Measurements from ENCODE around the gene BRD4.

BRD4 gene

GRCh38 chr19:15248106-15248505 is 84.2 kb downstream of the BRD4 start:
- TF ChIP-seq, protein P1, sequence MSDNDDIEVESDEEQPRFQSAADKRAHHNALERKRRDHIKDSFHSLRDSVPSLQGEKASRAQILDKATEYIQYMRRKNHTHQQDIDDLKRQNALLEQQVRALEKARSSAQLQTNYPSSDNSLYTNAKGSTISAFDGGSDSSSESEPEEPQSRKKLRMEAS (IDR thresholded peaks at IDR 0.05), result no peak
- TF ChIP-seq EGR1 (IDR thresholded peaks at IDR 0.05) (no peak), REST (IDR thresholded peaks at IDR 0.05; ENCODE audit: low read depth) (no peak), ZBTB7A (IDR thresholded peaks at IDR 0.05; ENCODE audit: low read depth) (no peak), NFIC (IDR thresholded peaks at IDR 0.05) (no peak), TCF12 (IDR thresholded peaks at IDR 0.05; ENCODE audit: low read depth) (no peak), CEBPB (IDR thresholded peaks at IDR 0.05) (no peak), CREB1 (IDR thresholded peaks at IDR 0.05; ENCODE audit: low read depth) (no peak), FOXM1 (IDR thresholded peaks at IDR 0.05; ENCODE audit: borderline replicate concordance, low read depth) (no peak), EP300 (IDR thresholded peaks at IDR 0.05; ENCODE audit: borderline replicate concordance) (no peak), RAD21 (IDR thresholded peaks at IDR 0.05; ENCODE audit: low read depth) (no peak), YY1 (IDR thresholded peaks at IDR 0.05; ENCODE audit: low read depth) (no peak), TEAD4 (IDR thresholded peaks at IDR 0.05) (no peak), TAF1 (IDR thresholded peaks at IDR 0.05; ENCODE audit: low read depth) (no peak)
- TF ChIP-seq, protein P2, sequence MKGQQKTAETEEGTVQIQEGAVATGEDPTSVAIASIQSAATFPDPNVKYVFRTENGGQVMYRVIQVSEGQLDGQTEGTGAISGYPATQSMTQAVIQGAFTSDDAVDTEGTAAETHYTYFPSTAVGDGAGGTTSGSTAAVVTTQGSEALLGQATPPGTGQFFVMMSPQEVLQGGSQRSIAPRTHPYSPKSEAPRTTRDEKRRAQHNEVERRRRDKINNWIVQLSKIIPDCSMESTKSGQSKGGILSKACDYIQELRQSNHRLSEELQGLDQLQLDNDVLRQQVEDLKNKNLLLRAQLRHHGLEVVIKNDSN (IDR thresholded peaks at IDR 0.05), result no peak

DNA sequence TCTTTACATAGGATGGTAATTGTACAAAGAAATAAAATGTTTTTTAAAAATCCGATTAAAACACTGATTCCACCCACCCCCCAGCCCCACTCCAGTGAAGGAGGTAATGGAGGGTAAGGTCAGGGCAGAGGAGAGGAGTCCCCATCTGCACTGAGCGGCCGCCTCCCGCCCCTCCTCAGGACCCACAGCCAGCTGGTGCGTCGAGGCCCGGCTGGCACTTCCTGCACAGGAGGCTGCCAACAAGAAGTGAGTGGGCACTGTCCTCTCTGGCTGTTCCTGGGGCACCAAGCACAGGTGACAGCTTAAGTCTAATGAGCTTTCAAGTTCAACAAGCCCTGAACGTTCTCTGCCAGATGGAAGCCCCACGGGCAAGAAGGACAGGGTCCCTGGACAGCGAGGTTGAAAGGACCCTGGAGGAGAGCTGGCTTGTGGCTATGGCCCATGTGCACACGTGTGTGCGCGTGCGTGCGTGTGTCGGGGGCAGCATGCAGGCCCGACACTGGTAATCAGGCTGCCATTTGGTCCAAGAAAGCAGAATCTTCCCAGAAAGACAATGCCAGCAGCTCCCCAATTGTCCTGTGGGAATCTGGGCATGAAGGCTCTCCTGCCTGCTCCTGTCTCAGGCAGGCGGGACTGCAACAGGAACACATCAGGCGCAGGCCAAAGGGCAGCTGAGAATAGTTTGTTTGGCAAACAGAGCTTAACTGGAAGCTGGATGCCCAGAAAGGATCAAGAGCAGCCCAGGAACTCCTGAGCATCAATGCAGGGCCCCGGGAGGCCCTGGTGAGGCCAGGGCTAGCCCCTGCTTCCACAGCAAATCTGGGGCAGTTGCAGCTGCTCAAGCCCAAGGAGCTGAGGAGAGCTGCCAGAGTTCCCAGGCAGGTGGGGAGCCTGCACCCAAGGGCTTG is 85.0 kb downstream of the BRD4 start:
- TF ChIP-seq ZBTB7A (IDR thresholded peaks at IDR 0.05; ENCODE audit: low read depth) (no peak), RAD21 (IDR thresholded peaks at IDR 0.05; ENCODE audit: low read depth) (no peak), REST (IDR thresholded peaks at IDR 0.05; ENCODE audit: low read depth) (no peak), NFIC (IDR thresholded peaks at IDR 0.05) (no peak), EP300 (IDR thresholded peaks at IDR 0.05; ENCODE audit: borderline replicate concordance) (no peak), EGR1 (IDR thresholded peaks at IDR 0.05) (no peak), CEBPB (IDR thresholded peaks at IDR 0.05) (no peak), TAF1 (IDR thresholded peaks at IDR 0.05; ENCODE audit: low read depth) (no peak), YY1 (IDR thresholded peaks at IDR 0.05; ENCODE audit: low read depth) (no peak), CREB1 (IDR thresholded peaks at IDR 0.05; ENCODE audit: low read depth) (no peak), TCF12 (IDR thresholded peaks at IDR 0.05; ENCODE audit: low read depth) (no peak), TEAD4 (IDR thresholded peaks at IDR 0.05) (no peak), FOXM1 (IDR thresholded peaks at IDR 0.05; ENCODE audit: borderline replicate concordance, low read depth) (no peak)
- TF ChIP-seq, protein P2 (IDR thresholded peaks at IDR 0.05), result no peak
- TF ChIP-seq, protein P1 (IDR thresholded peaks at IDR 0.05), result no peak

DNA sequence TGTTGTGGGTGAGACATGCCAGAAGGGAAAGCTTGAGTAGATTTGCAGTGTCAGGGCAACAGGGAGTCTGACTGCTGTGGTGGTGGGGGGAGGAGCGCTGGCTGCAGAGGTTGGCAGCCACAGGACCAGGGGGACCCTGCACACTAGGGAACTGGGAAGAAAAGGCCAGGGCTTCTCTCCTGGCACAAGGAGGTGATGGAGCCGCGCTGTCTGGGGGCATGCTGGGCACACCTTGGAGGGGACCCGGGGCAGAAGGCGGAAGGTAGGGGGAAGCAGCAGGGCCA is 86.2 kb downstream of the BRD4 start:
- TF ChIP-seq EGR1 (IDR thresholded peaks at IDR 0.05), result no peak
- no peak for TF ChIP-seq RAD21 (IDR thresholded peaks at IDR 0.05; ENCODE audit: low read depth)
- no peak for TF ChIP-seq CREB1 (IDR thresholded peaks at IDR 0.05; ENCODE audit: low read depth)
- no peak for TF ChIP-seq TEAD4 (IDR thresholded peaks at IDR 0.05)
- no peak for TF ChIP-seq TAF1 (IDR thresholded peaks at IDR 0.05; ENCODE audit: low read depth)
- TF ChIP-seq REST (IDR thresholded peaks at IDR 0.05; ENCODE audit: low read depth), result no peak
- TF ChIP-seq CEBPB (IDR thresholded peaks at IDR 0.05), result no peak
- TF ChIP-seq, protein P2 (IDR thresholded peaks at IDR 0.05), result no peak
- no peak for TF ChIP-seq TCF12 (IDR thresholded peaks at IDR 0.05; ENCODE audit: low read depth)
- no peak for TF ChIP-seq YY1 (IDR thresholded peaks at IDR 0.05; ENCODE audit: low read depth)
- TF ChIP-seq, protein P1 (IDR thresholded peaks at IDR 0.05), result no peak
- no peak for TF ChIP-seq EP300 (IDR thresholded peaks at IDR 0.05; ENCODE audit: borderline replicate concordance)
- TF ChIP-seq ZBTB7A (IDR thresholded peaks at IDR 0.05; ENCODE audit: low read depth), result no peak
- no peak for TF ChIP-seq NFIC (IDR thresholded peaks at IDR 0.05)
- no peak for TF ChIP-seq FOXM1 (IDR thresholded peaks at IDR 0.05; ENCODE audit: borderline replicate concordance, low read depth)
